ENCODE results near the gene ZDHHC1. TPM values are rescaled to one million over a fixed set of nuclear protein-coding genes. Genes with fewer than 3 reads are reported as not detected.
A peak's percentile ranks its signal among the peaks of the same experiment; 100 is the strongest.

The ZDHHC1 gene, protein sequence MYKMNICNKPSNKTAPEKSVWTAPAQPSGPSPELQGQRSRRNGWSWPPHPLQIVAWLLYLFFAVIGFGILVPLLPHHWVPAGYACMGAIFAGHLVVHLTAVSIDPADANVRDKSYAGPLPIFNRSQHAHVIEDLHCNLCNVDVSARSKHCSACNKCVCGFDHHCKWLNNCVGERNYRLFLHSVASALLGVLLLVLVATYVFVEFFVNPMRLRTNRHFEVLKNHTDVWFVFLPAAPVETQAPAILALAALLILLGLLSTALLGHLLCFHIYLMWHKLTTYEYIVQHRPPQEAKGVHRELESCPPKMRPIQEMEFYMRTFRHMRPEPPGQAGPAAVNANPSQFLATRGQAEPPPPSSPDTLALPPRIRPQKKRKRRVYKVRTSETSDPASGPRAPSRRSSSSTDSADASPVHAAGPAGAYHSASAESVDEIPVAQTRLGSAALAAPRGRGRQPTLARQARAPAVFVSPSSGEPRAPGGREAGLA
- total RNA-seq = 10 to 100 TPM in 3 of 4 donors, 1 to 10 TPM in 1; 7.5 to 26.7 (median 17.3) TPM

GRCh38 chr16:67415872-67416793, at the start of gene ZDHHC1:
TSS of gene ZDHHC1 (minus strand) at chr16:67416477. CDS start at chr16:67407775, 8,702 bp downstream.
- no peaks in the 10 kb centered on the region for H3K27me3 ChIP-seq
- peak within 1 kb of the TSS; percentile 89 for H3K4me3 ChIP-seq
- 0 to 5% methylated on average over 2 to 8 of the region's 73 CpGs for WGBS, 2 donors (ENCODE audit: low coverage in 1 of 2)
- no peaks in the 10 kb centered on the region for H3K9me3 ChIP-seq
- TF ChIP-seq POLR2A (IDR thresholded peaks at IDR 0.05) = peak; percentile 32 to 50
- TF ChIP-seq EP300 (IDR thresholded peaks at IDR 0.05) = no peak
- TF ChIP-seq POLR2AphosphoS5 (IDR thresholded peaks at IDR 0.05) = peak; percentile 67
- TF ChIP-seq CTCF (IDR thresholded peaks at IDR 0.05) = peak in 3 of 4 experiments; percentile 65 to 74 (median 70)
- peak within 1 kb of the TSS; percentile 53 to 89 (median 86) for H3K27ac ChIP-seq
- no peaks in the 10 kb centered on the region for H3K36me3 ChIP-seq
- peaks cover 0 to 29% (median 6%) of the 10 kb centered on the region in 3 donors for H3K4me1 ChIP-seq
- ATAC-seq = peak; percentile 95

DNA sequence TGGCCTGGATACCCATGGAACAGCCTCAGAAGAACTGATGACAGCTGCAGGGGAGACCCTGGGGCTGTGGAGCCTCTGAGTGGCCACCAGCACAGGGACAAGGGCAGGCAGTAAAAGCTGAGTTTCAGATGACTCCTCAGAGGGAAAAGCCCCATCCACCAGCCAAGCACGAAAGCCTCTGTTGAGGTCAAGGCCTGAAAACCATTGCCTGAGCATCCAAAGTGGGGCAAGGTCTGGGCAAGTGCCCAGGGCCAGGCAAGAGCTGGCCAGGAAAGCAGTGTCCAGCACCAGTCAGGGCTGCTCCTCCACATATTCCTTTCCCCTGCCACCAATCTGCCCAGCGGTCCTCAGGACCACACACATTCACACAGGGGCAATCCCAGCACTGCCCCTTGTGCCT, 48.3 kb upstream of the ZDHHC1 start:
- Histone ChIP-seq H3K27me3 (no peaks in the 10 kb centered on the region), H3K4me3 (no peak overlapping the region), H3K4me1 (peaks cover 3 to 71% (median 36%) of the 10 kb centered on the region in 3 donors), H3K27ac (no peak overlapping the region), H3K9me3 (no peaks in the 10 kb centered on the region), H3K36me3 (peaks cover 0 to 13% of the 10 kb centered on the region in 2 donors)
- no peak for TF ChIP-seq EP300 (IDR thresholded peaks at IDR 0.05)
- TF ChIP-seq CTCF (IDR thresholded peaks at IDR 0.05) = no peak
- TF ChIP-seq POLR2AphosphoS5 (IDR thresholded peaks at IDR 0.05) = no peak
- no peak for TF ChIP-seq POLR2A (IDR thresholded peaks at IDR 0.05)
- WGBS, 2 donors (ENCODE audit: low coverage in 1 of 2) = 60% methylated on average over 1 of the region's 2 CpGs; no CpG with 5 or more reads in 1 of the 2 donors
- no peak for ATAC-seq

GRCh38 chr16:67463691-67464090, 47.4 kb upstream of the ZDHHC1 start:
- H3K27ac ChIP-seq = no peak overlapping the region
- no peak for ATAC-seq
- 80 to 100% methylated on average over 1 of the region's 4 CpGs for WGBS, 2 donors (ENCODE audit: low coverage in 1 of 2)

DNA sequence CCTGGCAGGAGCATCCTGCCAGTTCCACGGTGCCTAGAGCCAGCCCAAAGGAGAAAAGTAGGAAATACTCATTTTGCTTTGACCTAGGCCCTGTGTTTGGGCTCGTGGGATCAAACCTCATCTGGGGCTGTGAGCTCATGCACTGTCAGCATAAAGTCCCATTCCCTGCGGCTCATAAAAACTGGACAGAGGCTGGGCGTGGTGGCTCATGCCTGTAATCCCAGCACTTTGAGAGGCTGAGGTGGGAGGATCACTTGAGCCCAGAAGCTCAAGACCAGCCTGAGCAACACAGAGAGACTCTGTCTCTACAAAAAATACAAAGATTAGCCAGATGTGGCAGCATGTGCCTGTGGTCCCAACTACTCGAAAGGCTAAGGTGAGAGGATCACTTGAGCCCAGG, 46.8 kb upstream of the ZDHHC1 start:
- no peak overlapping the region for H3K4me3 ChIP-seq
- 40 to 56% methylated on average over 1 to 3 of the region's 5 CpGs for WGBS, 2 donors (ENCODE audit: low coverage in 1 of 2)

More at GRCh38 chr16:67463691-67464090, 47.4 kb upstream of the ZDHHC1 start:
- no peaks in the 10 kb centered on the region for H3K9me3 ChIP-seq
- peaks cover 3 to 80% (median 45%) of the 10 kb centered on the region in 3 donors for H3K4me1 ChIP-seq
- no peak overlapping the region for H3K4me3 ChIP-seq
- peaks cover 0 to 13% of the 10 kb centered on the region in 2 donors for H3K36me3 ChIP-seq
- no peak for TF ChIP-seq CTCF (IDR thresholded peaks at IDR 0.05)
- TF ChIP-seq POLR2AphosphoS5 (IDR thresholded peaks at IDR 0.05) = no peak
- TF ChIP-seq POLR2A (IDR thresholded peaks at IDR 0.05) = no peak
- no peak for TF ChIP-seq EP300 (IDR thresholded peaks at IDR 0.05)
- H3K27me3 ChIP-seq = no peaks in the 10 kb centered on the region

More for the DNA sequence above, 46.8 kb upstream of the ZDHHC1 start:
- TF ChIP-seq POLR2A (IDR thresholded peaks at IDR 0.05) = no peak
- TF ChIP-seq CTCF (IDR thresholded peaks at IDR 0.05) = no peak
- TF ChIP-seq EP300 (IDR thresholded peaks at IDR 0.05) = no peak
- TF ChIP-seq POLR2AphosphoS5 (IDR thresholded peaks at IDR 0.05) = no peak
- Histone ChIP-seq H3K36me3 (peaks cover 0 to 13% of the 10 kb centered on the region in 2 donors), H3K27ac (no peak overlapping the region), H3K4me1 (peaks cover 3 to 86% (median 52%) of the 10 kb centered on the region in 3 donors), H3K27me3 (no peaks in the 10 kb centered on the region), H3K9me3 (no peaks in the 10 kb centered on the region)
- no peak for ATAC-seq

Measured in gastroesophageal sphincter (tissue), 4 donors.